ENCODE measurements around the gene SKI. TPM values are rescaled to one million over a fixed set of nuclear protein-coding genes. Genes with fewer than 3 reads are reported as not detected.

The SKI gene
- total and polyA plus RNA-seq, 8 donors = 55.8 to 89.0 (median 73.9) TPM

DNA sequence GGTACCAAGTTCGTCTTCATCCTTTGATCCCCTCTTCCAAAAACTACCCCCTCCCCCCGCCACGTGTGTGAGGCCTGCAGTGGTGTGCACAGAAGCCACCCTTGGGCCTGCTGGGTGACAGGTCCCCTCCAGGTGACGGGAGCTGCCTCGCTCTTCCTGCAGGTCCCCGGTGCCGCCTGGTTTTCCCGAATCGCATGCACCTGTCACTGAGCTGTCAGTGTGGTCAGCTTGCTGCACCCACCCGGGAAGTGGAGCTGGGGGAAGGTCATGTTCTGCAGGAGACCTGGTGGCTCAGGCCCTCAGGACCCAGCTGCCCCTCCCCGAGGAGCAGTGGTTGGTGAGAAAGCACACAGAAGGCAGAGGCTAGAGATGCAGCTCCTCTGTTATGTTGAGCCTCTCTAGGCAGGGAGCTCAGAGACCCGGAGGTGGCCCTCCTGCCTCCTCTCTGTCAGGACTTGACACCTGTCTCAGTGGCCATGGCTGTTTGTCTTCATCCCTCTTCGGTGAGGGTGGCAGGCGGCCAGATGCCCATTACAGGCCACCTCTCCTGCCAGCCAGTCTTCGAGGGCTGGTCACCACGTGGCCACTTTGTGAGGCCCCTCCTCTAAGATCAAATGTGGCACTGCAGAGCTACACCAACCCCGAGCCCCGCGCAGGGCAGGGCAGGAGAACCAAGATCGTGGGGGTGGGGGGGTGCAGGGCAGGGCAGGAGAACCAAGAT is 60.9 kb downstream of the SKI start:
- intact Hi-C loops (cut with DNase I) = no loop called here
- peak overlapping the region in 1 of 2 donors; percentile 18 for H3K27ac ChIP-seq
- H3K27me3 ChIP-seq = no peaks in the 10 kb centered on the region
- no peaks in the 10 kb centered on the region for H3K9me3 ChIP-seq
- TF ChIP-seq, protein P1, sequence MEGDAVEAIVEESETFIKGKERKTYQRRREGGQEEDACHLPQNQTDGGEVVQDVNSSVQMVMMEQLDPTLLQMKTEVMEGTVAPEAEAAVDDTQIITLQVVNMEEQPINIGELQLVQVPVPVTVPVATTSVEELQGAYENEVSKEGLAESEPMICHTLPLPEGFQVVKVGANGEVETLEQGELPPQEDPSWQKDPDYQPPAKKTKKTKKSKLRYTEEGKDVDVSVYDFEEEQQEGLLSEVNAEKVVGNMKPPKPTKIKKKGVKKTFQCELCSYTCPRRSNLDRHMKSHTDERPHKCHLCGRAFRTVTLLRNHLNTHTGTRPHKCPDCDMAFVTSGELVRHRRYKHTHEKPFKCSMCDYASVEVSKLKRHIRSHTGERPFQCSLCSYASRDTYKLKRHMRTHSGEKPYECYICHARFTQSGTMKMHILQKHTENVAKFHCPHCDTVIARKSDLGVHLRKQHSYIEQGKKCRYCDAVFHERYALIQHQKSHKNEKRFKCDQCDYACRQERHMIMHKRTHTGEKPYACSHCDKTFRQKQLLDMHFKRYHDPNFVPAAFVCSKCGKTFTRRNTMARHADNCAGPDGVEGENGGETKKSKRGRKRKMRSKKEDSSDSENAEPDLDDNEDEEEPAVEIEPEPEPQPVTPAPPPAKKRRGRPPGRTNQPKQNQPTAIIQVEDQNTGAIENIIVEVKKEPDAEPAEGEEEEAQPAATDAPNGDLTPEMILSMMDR (IDR thresholded peaks at IDR 0.05) = no peak
- H3K4me1 ChIP-seq = peaks cover 36 to 81% of the 10 kb centered on the region in 2 donors
- no peak overlapping the region for H3K4me3 ChIP-seq
- no peaks in the 10 kb centered on the region for H3K36me3 ChIP-seq
- ATAC-seq = peak; percentile 11
- no peak for DNase-seq

DNA sequence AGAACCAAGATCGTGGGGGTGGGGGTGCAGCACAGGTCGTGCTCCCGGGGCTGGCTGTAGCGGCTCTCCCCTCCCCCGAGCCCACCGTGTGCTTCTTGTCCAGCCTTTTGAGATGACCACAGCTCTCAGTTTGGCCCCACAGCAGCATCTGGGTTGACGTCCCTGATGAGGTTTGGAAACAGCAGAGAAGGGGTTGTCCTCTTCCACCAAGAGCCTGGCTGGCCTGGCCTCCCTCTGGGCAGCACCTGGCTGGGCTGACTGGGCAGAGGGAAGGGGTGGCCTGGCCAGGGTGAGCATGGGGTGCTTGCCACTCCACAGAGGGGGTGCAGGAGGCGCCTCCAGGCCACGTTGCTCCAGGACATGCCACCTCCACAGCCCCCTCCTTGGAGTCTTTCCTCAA is 61.5 kb downstream of the SKI start:
- H3K9me3 ChIP-seq = no peaks in the 10 kb centered on the region
- peaks cover 36 to 83% of the 10 kb centered on the region in 2 donors for H3K4me1 ChIP-seq
- no peak overlapping the region for H3K4me3 ChIP-seq
- H3K36me3 ChIP-seq = no peaks in the 10 kb centered on the region
- intact Hi-C loops (cut with DNase I) = no loop called here
- H3K27me3 ChIP-seq = no peaks in the 10 kb centered on the region
- TF ChIP-seq, protein P1 (IDR thresholded peaks at IDR 0.05) = no peak
- DNase-seq (no peak), ATAC-seq (peak; percentile 3)
- H3K27ac ChIP-seq = peak overlapping the region; percentile 79 to 90

DNA sequence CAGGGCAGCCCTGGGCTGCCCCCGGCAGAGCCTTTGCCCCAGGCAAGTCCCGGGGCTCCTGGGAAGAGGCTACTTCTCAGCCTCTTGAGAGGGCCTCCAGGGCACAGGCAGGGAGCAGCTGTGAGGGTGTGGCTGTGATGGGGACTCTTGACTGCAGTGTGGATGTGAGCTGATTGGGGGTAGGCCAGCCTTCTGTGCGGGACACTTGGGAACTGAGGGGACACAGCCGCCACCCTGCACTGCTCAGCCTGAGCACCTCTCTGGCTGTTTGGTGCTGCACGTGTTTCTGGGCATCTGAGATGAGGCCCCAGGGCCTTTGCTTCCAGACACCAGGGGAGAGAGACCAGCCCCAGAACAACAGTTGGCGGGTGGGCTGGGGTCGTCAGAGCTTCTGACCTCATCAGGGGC is 62.1 kb downstream of the SKI start:
- Histone ChIP-seq H3K4me1 (peaks cover 36 to 87% of the 10 kb centered on the region in 2 donors), H3K27ac (peak overlapping the region; percentile 79 to 90), H3K36me3 (no peaks in the 10 kb centered on the region), H3K9me3 (no peaks in the 10 kb centered on the region), H3K27me3 (no peaks in the 10 kb centered on the region), H3K4me3 (peak overlapping the region in 1 of 2 donors; percentile 13)
- TF ChIP-seq, protein P1 (IDR thresholded peaks at IDR 0.05) = no peak
- peak in 1 of 4 donors; percentile 76 for DNase-seq
- ATAC-seq = peak; percentile 76
- intact Hi-C loops (cut with DNase I) = no loop called here

DNA sequence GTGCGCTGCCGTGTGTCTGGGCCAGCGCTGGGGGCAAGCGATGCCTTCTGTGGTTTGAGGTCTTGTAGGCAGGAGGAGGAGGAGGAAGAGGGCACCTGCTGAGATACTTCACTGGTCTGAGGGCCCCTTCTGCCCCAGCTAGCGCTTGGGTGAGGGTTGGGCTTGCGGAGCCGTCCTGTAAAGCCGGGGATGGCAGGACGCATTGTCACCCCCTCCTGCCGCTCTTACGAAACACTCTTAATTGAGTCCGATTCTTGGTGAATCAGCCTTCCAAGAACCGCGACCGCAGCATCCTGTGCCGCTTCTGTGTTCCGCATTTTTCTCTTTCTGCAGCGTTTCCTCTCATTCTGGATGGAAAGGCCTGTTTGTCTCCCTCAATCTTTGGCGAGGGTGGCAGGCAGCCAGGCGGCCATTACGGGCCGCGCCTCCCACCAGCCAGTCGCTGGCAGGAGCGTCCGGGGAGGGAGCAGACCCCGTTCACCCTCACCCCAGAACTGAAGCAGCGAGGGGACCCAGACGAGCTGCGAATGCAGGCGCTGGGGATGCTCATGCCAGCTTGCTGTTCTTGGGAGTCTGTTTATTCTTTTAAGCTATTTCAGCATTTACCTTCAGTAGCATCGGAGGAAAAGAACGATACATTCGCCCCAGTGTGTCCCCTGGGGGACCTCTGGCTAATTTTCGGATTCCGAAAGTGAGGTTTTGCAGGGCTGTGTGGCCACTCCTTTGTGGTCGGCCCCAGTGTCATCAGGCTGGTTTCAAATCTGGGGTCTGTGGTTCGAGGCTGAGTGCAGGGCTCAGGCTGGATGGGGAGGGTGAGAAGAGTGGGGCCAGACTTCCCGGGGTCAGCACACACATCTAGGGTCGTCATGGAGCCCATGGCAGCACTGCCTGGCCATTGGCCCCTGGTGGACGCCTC is 62.7 kb downstream of the SKI start:
- TF ChIP-seq, protein P1 (IDR thresholded peaks at IDR 0.05) = no peak
- peak overlapping the region in 1 of 2 donors; percentile 30 for H3K4me3 ChIP-seq
- H3K4me1 ChIP-seq = peaks cover 36 to 85% of the 10 kb centered on the region in 2 donors
- peak overlapping the region; percentile 79 to 90 for H3K27ac ChIP-seq
- intact Hi-C loops (cut with DNase I) = no loop called here
- DNase-seq = peak in 3 of 4 donors; percentile 86 to 94 (median 90)
- H3K36me3 ChIP-seq = no peaks in the 10 kb centered on the region
- no peaks in the 10 kb centered on the region for H3K9me3 ChIP-seq
- ATAC-seq = peak; percentile 73
- no peaks in the 10 kb centered on the region for H3K27me3 ChIP-seq

DNA sequence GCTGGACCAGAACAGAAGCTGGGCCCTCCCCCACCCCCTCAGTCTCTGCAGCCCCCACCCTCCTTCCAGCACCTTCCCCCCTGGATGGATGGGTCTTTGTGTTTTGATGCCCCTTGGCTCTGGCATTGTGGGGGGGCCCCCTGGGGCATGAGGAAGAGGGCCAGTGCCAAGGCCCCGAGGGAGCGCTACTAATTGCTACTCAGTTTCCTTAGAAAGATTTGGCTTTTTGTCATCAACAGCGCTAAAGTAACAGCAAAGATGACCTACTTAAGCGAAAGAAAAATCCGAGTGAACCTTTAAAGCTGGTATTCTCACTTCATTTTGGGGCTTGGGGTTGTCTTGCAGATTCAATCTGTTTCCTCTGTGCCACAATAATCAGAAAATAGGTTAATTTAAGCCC is 63.5 kb downstream of the SKI start:
- ATAC-seq = no peak
- no peak for DNase-seq
- H3K27me3 ChIP-seq = no peaks in the 10 kb centered on the region
- peaks cover 36 to 78% of the 10 kb centered on the region in 2 donors for H3K4me1 ChIP-seq
- H3K9me3 ChIP-seq = no peaks in the 10 kb centered on the region
- intact Hi-C loops (cut with DNase I) = no loop called here
- no peaks in the 10 kb centered on the region for H3K36me3 ChIP-seq
- H3K4me3 ChIP-seq = peak overlapping the region in 1 of 2 donors; percentile 30
- TF ChIP-seq, protein P1 (IDR thresholded peaks at IDR 0.05) = no peak
- peak overlapping the region; percentile 79 to 90 for H3K27ac ChIP-seq
